ENCODE measurements around the gene TRRAP.

Gene TRRAP

DNA sequence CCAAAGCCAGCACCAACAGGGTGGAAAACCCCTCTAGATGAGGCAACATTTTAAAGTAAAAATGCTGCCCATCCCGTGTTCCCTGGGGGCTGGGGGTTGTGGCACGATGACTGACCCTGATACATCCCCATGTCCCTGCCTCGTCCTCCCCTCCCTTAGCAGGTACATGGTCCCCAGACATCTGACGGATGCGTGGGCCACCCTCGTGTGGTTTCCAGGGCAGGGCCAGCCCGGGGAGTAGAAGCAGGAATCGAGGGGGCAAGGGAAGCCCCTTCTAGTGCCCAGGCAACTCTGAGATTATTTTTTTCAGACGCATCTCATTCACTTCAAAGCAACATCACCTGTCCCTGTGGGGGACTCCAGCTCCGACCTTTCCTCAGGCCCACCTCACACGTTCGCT, 12.0 kb upstream of the TRRAP start:
- no peak for DNase-seq (ENCODE audit: low read depth)
- no peak overlapping the region for H3K4me3 ChIP-seq (ENCODE audit: control insufficient read depth, low read depth, low read length)
- TF ChIP-seq, protein P1, sequence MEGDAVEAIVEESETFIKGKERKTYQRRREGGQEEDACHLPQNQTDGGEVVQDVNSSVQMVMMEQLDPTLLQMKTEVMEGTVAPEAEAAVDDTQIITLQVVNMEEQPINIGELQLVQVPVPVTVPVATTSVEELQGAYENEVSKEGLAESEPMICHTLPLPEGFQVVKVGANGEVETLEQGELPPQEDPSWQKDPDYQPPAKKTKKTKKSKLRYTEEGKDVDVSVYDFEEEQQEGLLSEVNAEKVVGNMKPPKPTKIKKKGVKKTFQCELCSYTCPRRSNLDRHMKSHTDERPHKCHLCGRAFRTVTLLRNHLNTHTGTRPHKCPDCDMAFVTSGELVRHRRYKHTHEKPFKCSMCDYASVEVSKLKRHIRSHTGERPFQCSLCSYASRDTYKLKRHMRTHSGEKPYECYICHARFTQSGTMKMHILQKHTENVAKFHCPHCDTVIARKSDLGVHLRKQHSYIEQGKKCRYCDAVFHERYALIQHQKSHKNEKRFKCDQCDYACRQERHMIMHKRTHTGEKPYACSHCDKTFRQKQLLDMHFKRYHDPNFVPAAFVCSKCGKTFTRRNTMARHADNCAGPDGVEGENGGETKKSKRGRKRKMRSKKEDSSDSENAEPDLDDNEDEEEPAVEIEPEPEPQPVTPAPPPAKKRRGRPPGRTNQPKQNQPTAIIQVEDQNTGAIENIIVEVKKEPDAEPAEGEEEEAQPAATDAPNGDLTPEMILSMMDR (conservative IDR thresholded peaks at IDR 0.05; ENCODE audit: control insufficient read depth, insufficient read depth, low read depth, low read length) = no peak

DNA sequence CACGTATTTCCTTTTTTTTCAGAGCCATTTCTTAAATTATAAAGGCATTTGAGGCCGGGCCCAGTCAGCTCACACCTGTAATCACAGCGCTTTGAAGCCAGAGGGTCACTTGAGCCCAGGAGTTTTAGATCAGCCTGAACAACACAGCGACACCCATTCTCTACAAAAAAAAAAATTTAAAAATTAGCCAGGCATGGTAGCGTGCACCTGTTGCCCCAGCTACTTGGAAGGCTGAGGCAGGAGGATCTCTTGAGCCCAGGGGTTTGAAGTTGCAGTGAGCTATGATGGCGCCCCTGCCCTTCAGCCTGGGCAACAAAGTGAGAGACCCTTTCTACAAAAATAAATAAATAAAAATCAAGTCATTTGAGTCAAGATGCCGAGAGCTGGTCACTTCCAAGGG, 11.6 kb upstream of the TRRAP start:
- no peak overlapping the region for H3K4me3 ChIP-seq (ENCODE audit: control insufficient read depth, low read depth, low read length)
- DNase-seq (ENCODE audit: low read depth) = no peak
- TF ChIP-seq, protein P1 (conservative IDR thresholded peaks at IDR 0.05; ENCODE audit: control insufficient read depth, insufficient read depth, low read depth, low read length) = no peak

DNA sequence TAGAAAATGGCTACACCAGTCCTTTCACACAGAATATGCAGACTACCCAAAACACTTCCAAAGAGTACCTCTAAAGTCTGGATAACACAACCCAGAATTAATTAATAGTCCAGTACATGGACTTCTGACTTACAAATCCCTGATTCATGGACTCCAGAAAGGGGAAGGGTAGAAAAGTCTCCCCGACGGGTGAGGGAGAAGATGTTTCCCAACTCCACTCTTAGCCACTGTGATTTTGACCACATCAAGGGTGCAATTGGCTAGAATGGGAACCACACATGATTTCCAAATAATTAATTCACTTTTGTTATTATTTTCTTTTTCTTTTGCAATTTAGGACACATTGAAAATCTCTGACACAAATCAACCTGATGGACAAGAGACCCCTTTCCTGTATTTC, 9.9 kb upstream of the TRRAP start:
- DNase-seq (ENCODE audit: low read depth) = no peak
- TF ChIP-seq, protein P1 (conservative IDR thresholded peaks at IDR 0.05; ENCODE audit: control insufficient read depth, insufficient read depth, low read depth, low read length) = no peak
- H3K4me3 ChIP-seq (ENCODE audit: control insufficient read depth, low read depth, low read length) = no peak overlapping the region

DNA sequence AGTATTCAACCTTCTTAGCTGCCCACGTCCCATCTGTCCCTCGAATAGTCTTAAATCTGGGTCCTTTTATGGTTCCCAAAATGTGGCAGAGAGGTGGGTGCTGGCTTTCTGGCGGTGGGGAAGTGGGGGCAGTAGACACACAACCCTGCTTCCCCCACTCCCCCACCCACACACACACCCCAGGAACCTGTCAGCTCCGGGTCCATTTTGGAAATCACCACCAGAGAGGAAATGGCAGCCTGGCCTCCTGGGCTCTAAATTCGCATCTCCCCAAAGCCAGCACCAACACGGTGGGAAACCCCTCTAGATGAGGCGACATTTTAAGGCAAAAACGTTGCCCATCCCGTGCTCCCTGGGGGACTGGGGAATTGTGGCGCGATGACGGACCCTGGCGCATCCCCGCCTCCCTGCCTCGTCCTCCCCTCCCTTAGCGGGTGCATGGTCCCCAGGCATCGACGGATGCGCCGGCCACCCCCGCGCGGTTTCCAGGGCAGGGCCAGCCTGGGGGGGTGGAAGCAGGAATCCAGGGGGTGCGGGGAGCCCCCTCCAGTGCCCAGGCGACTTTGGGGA, 9.2 kb upstream of the TRRAP start:
- TF ChIP-seq, protein P1 (conservative IDR thresholded peaks at IDR 0.05; ENCODE audit: control insufficient read depth, insufficient read depth, low read depth, low read length) = no peak
- no peak overlapping the region for H3K4me3 ChIP-seq (ENCODE audit: control insufficient read depth, low read depth, low read length)
- no peak for DNase-seq (ENCODE audit: low read depth)

DNA sequence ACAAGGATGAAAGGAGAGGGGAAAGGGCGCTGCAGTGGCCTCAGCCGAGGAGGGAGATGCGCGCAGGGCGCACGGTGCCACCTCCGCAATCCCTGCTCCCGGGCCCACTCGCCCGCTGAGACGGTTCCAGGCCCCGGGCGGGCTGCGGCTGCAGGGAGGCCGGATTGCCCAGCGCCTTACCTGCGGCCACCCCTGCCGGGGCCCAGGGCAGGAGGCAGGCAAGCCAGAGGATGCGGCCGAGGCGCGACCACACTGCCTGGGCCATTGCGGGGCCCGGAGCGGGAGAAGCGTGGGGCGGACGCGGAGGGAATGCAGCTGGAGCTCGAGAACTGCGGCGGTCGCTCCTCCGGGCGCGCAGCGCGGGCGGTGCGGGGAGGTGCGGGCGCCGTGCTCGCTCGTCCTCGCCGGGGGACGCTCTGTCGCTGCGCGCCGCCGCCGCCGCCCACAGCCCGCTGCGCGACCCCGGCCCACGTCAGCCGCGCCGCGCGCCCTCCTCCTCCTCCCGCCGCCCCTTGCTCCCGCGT, 8.7 kb upstream of the TRRAP start, which contains the start of gene TMEM130:
TMEM130 (minus strand) TSS at position 418 of the 524 bp plus-strand sequence; CDS start at position 265, 153 bp downstream.
- DNase-seq (ENCODE audit: low read depth) = no peak
- TF ChIP-seq, protein P1 (conservative IDR thresholded peaks at IDR 0.05; ENCODE audit: control insufficient read depth, insufficient read depth, low read depth, low read length) = no peak
- H3K4me3 ChIP-seq (ENCODE audit: control insufficient read depth, low read depth, low read length) = peak within 1 kb of the TSS; percentile 24

DNA sequence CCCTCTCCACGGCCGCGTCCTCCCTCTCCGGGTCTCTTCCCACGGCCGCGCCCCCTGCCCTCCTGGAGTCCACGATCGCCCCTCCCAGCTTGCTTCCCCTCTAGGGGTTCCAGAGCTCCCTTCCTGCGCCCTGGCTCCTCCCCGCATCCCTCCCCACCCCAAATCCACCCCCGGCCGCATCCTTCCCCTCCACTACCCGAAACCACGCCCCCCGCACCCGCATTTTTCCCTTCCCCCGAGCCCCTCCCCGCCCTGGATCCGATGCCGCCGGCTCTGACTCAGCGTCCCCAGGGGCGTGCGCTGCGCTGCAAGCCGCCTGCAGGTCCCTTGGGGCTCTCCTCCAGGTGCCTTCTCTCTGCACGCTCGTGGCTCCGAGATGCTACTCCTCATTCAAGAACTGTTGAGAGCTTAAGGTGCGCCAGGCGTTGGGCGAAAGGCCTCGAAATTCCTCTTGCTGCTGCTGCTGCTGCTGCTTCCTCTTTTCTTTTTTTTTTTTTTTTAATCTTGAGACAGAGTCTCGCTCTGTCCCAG, 8.1 kb upstream of the TRRAP start:
- peak; percentile 34 for DNase-seq (ENCODE audit: low read depth)
- peak overlapping the region; percentile 24 for H3K4me3 ChIP-seq (ENCODE audit: control insufficient read depth, low read depth, low read length)
- TF ChIP-seq, protein P1 (conservative IDR thresholded peaks at IDR 0.05; ENCODE audit: control insufficient read depth, insufficient read depth, low read depth, low read length) = no peak

All from fibroblast of mammary gland (primary cell).